H9 (cell line): ENCODE data around the gene LTB4R2. TPM values are rescaled to one million over a fixed set of nuclear protein-coding genes. Genes with fewer than 3 reads are reported as not detected.

ENCODE experiments used
- DNase-seq: peaks from one replicate; pipeline ENCODE4 v3.0.0-alpha.2; 2017
- H2AFZ ChIP-seq: one replicate; pipeline ENCODE4 v1.6.1; 2013; ENCODE audit warnings: mild to moderate bottlenecking, low read length, control low read depth, moderate library complexity
- H2AK5ac ChIP-seq: 2 replicates; pipeline ENCODE4 v1.6.1; 2013; ENCODE audit warnings: low read length, control low read depth, mixed read lengths; ENCODE audit not compliant: insufficient read length
- H2BK120ac ChIP-seq: one replicate; pipeline ENCODE4 v1.6.1; 2013; ENCODE audit warnings: low read depth, mild to moderate bottlenecking, low read length, control low read depth, inconsistent platforms; ENCODE audit not compliant: poor library complexity, severe bottlenecking
- H2BK12ac ChIP-seq: 2 replicates; pipeline ENCODE4 v1.6.1; 2013; ENCODE audit warnings: low read length, control low read depth, mixed read lengths, low read depth; ENCODE audit not compliant: insufficient read length
- H2BK15ac ChIP-seq: 2 replicates; pipeline ENCODE4 v1.6.1; 2013; ENCODE audit warnings: low read depth, low read length, control low read depth
- H2BK20ac ChIP-seq: one replicate; pipeline ENCODE4 v1.6.1; 2013; ENCODE audit warnings: low read depth, mild to moderate bottlenecking, low read length, control low read depth, inconsistent platforms; ENCODE audit not compliant: poor library complexity, severe bottlenecking
- H2BK5ac ChIP-seq: 2 replicates; pipeline ENCODE4 v1.6.1; 2013; ENCODE audit warnings: low read length, control low read depth, mixed read lengths; ENCODE audit not compliant: insufficient read length
- H3K14ac ChIP-seq: 2 replicates; pipeline ENCODE4 v1.6.1; 2013; ENCODE audit warnings: low read length, control low read depth; ENCODE audit not compliant: insufficient read depth
- H3K18ac ChIP-seq: 2 replicates; pipeline ENCODE4 v1.6.1; 2013; ENCODE audit warnings: low read depth, mild to moderate bottlenecking, mixed read lengths, low read length, control low read depth; ENCODE audit not compliant: insufficient read length
- H3K23ac ChIP-seq: 2 replicates; pipeline ENCODE4 v1.6.1; 2013; ENCODE audit warnings: low read length, control low read depth, mixed read lengths, low read depth; ENCODE audit not compliant: insufficient read length
- H3K23me2 ChIP-seq: 2 replicates; pipeline ENCODE4 v1.6.1; 2013; ENCODE audit warnings: low read depth, mild to moderate bottlenecking, mixed read lengths, low read length, control low read depth; ENCODE audit not compliant: insufficient read length, poor library complexity, severe bottlenecking
- H3K27ac ChIP-seq: 2 replicates; pipeline ENCODE4 v1.5.1; 2013; ENCODE audit warnings: low read length, control low read depth, mixed read lengths, low read depth; ENCODE audit not compliant: insufficient read length
- H3K27me3 ChIP-seq: 2 replicates; pipeline ENCODE4 v1.6.1; 2013; ENCODE audit warnings: low read length, control low read depth, inconsistent platforms; ENCODE audit not compliant: insufficient read depth
- H3K4ac ChIP-seq: 2 replicates; pipeline ENCODE4 v1.6.1; 2013; ENCODE audit warnings: low read depth, mild to moderate bottlenecking, control low read depth, inconsistent platforms, low read length, moderate library complexity
- H3K4me1 ChIP-seq: 2 replicates; pipeline ENCODE4 v1.6.1; 2013; ENCODE audit warnings: low read length, control low read depth, inconsistent platforms; ENCODE audit not compliant: insufficient read depth
- H3K4me2 ChIP-seq: 2 replicates; pipeline ENCODE4 v1.6.1; 2013; ENCODE audit warnings: low read length, control low read depth, mixed read lengths; ENCODE audit not compliant: insufficient read length, insufficient read depth
- H3K56ac ChIP-seq: 2 replicates; pipeline ENCODE4 v1.6.1; 2013; ENCODE audit warnings: low read depth, mild to moderate bottlenecking, mixed read lengths, low read length, control low read depth; ENCODE audit not compliant: insufficient read length
- H3K79me1 ChIP-seq: 2 replicates; pipeline ENCODE4 v1.6.1; 2013; ENCODE audit warnings: low read depth, mild to moderate bottlenecking, moderate library complexity, low read length, control low read depth, inconsistent platforms; ENCODE audit not compliant: insufficient read depth, poor library complexity, severe bottlenecking
- H3K79me2 ChIP-seq: 2 replicates; pipeline ENCODE4 v1.6.1; 2013; ENCODE audit warnings: low read length, control low read depth, inconsistent platforms; ENCODE audit not compliant: insufficient read depth
- H3K9ac ChIP-seq: 2 replicates; pipeline ENCODE4 v1.6.1; 2013; ENCODE audit warnings: low read length, control low read depth, mixed read lengths; ENCODE audit not compliant: insufficient read length; ENCODE audit errors: extremely low read depth
- H3K9me3 ChIP-seq: one replicate; pipeline ENCODE4 v1.6.1; 2013; ENCODE audit warnings: low read depth, low read length, inconsistent platforms; ENCODE audit not compliant: control insufficient read depth
- H3T11ph ChIP-seq: one replicate; pipeline ENCODE4 v1.6.1; 2013; ENCODE audit warnings: mild to moderate bottlenecking, low read length, control low read depth, inconsistent platforms
- H4K20me1 ChIP-seq: one replicate; pipeline ENCODE4 v1.6.1; 2013; ENCODE audit not compliant: control insufficient read depth, insufficient read length, insufficient read depth
- H4K5ac ChIP-seq: 2 replicates; pipeline ENCODE4 v1.6.1; 2013; ENCODE audit warnings: low read depth, mild to moderate bottlenecking, mixed read lengths, low read length, control low read depth; ENCODE audit not compliant: insufficient read length
- H4K8ac ChIP-seq: replicated peaks from 2 replicates; pipeline ENCODE4 v1.6.1; 2013; ENCODE audit warnings: low read length, control low read depth, mixed read lengths, low read depth; ENCODE audit not compliant: insufficient read length
- H4K91ac ChIP-seq: 2 replicates; pipeline ENCODE4 v1.6.1; 2013; ENCODE audit warnings: low read depth, mild to moderate bottlenecking, moderate library complexity, mixed read lengths, low read length, control low read depth; ENCODE audit not compliant: insufficient read length
- H3K27ac Mint-ChIP-seq, 3 experiments: 2 replicates in 2 of 3; 3 replicates in 1 of 3; pipeline ENCODE4 v1.8.0; 2020 to 2021; ENCODE audit warnings: mixed read lengths in 3 of 3, mild to moderate bottlenecking in 1 of 3, moderate library complexity in 1 of 3
- H3K27me3 Mint-ChIP-seq: 2 replicates; pipeline ENCODE4 v1.8.0; 2021; ENCODE audit warnings: low read depth, mild to moderate bottlenecking, moderate library complexity, mixed read lengths
- H3K36me3 Mint-ChIP-seq, 3 experiments: 2 replicates in 2 of 3; 3 replicates in 1 of 3; pipeline ENCODE4 v1.8.0; 2020 to 2021; ENCODE audit warnings: low read depth in 3 of 3, mixed read lengths in 3 of 3; ENCODE audit not compliant: insufficient read depth in 1 of 3
- H3K4me1 Mint-ChIP-seq, 2 experiments: 2 replicates each; pipeline ENCODE4 v1.8.0; 2020; ENCODE audit warnings: mixed read lengths in 2 of 2
- H3K4me3 Mint-ChIP-seq, 2 experiments: 2 replicates in 1 of 2; 3 replicates in 1 of 2; pipeline ENCODE4 v1.8.0; 2020 to 2021; ENCODE audit warnings: mild to moderate bottlenecking in 2 of 2, mixed read lengths in 2 of 2, moderate library complexity in 1 of 2
- H3K9me3 Mint-ChIP-seq, 2 experiments: 2 replicates in 1 of 2; 3 replicates in 1 of 2; pipeline ENCODE4 v1.8.0; 2020; ENCODE audit warnings: mild to moderate bottlenecking in 2 of 2, mixed read lengths in 2 of 2, moderate library complexity in 1 of 2
- CTCF ChIP-seq: fragments of 200-600 bp; sonication (generic); conservative IDR thresholded peaks from 3 replicates; pipeline ENCODE4 v1.8.0; 2021; ENCODE audit warnings: antibody characterized with exemption, mild to moderate bottlenecking
- WGBS: extraction: QIAGEN DNeasy Blood & Tissue Kit; methylation state at CpG from one replicate; pipeline ENCODE4 v1.1.7; 2013; ENCODE audit warnings: missing lambda C conversion rate, low lambda C conversion rate, mixed read lengths; ENCODE audit not compliant: insufficient read length; ENCODE audit errors: extremely low coverage; 5-methylcytosine and 5-hydroxymethylcytosine counted together
- total RNA-seq: library from RNA; stranded (reverse); gene quantifications from 2 replicates; pipeline ENCODE4 v1.2.1, GENCODE V29; 2021

Gene LTB4R2
- total RNA-seq, 1 experiment from 2014 or later, result 13.4 TPM

DNA sequence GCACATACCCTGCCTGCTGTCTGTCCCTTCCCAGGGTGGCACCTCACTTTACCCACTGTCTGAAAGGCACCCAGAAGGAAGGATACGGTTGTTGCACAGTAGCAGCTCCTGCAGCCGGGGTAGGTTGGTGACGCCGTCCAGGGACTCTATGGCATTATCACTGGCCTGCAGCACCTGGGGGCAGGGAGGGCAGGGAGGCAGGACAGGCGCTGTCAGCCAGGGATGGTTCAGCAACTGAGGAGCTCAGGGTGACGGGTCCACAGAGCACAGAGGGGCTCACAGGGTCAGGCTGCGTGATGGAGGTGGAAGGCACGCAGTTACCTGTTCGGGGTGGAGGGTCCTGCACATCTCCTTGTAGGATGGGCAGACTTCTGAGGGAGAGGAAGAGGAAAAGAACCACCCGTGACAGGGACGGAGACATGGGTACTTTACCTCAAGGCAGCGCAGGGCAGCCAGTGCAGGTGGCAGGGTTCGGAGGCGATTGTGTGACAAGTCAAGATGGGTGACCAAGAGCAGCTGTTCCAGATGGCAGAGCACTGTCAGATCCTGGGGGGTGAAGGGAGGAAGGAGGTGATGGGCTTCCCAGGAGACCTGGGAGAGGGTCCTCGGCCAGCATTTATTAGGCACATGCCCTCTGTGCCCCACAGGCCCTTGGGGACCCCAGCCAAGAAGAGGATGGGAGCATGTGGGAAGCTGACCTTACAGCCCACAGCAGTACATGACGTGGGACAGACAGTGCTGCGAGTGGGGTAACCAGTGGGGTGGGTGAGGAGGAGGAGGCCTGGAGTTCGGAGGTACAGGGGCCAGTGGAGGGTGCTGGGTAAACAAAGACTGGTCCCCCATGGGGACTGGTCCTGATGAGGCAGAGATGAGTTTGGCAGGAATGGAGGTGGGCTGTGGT, 43.3 kb upstream of the LTB4R2 start:
- Histone ChIP-seq H2AFZ (no peak overlapping the region), H3K4ac (no peak overlapping the region), H4K91ac (no peak overlapping the region), H3K9me3 (no peaks in the 10 kb centered on the region), H3K79me1 (no peaks in the 10 kb centered on the region), H3K9ac (no peak overlapping the region), H4K5ac (no peak overlapping the region), H3K23me2 (peaks cover 6% of the 10 kb centered on the region), H2BK15ac (no peak overlapping the region), H2BK12ac (no peak overlapping the region), H2BK20ac (no peak overlapping the region), H3K56ac (no peak overlapping the region), H3K27ac (no peak overlapping the region), H3K27me3 (no peaks in the 10 kb centered on the region), H3K4me1 (no peaks in the 10 kb centered on the region), H3K23ac (no peak overlapping the region), H3T11ph (no peak overlapping the region), H4K8ac (no peak overlapping the region), H2BK120ac (no peak overlapping the region), H3K14ac (no peak overlapping the region; the same call in 1 of the 2 replicates), H4K20me1 (no peaks in the 10 kb centered on the region), H2BK5ac (no peak overlapping the region), H2AK5ac (no peak overlapping the region), H3K79me2 (no peaks in the 10 kb centered on the region), H3K18ac (no peak overlapping the region), H3K4me2 (no peak overlapping the region)
- Mint-ChIP-seq H3K9me3 (no peaks in the 10 kb centered on the region), H3K4me1 (peaks cover 0 to 5% of the 10 kb centered on the region in 2 experiments; a peak in 1 of 4 replicates), H3K27ac (peak overlapping the region in 1 of 3 experiments; percentile 64; a peak in 4 of 7 replicates), H3K36me3 (peaks cover 3 to 21% (median 14%) of the 10 kb centered on the region in 3 experiments; a peak in 5 of 7 replicates), H3K4me3 (no peak overlapping the region; a peak in 1 of 5 replicates), H3K27me3 (no peaks in the 10 kb centered on the region)
- no peak for TF ChIP-seq CTCF
- DNase-seq, result no peak
- no CpG with 5 or more reads among the region's 18 CpGs for WGBS
